Naive thymus-derived CD4-positive, alpha-beta T cell (primary cell): ENCODE results near the gene RPS19. TPM values are rescaled to one million over a fixed set of nuclear protein-coding genes. Genes with fewer than 3 reads are reported as not detected.
A peak's percentile ranks its signal among the peaks of the same experiment; 100 is the strongest.

Experiments
- ATAC-seq: fragments of 150-1000 bp; cut with Tn5 transposase; 2 replicates; pipeline ENCODE4 v1.10.0; 2021; ENCODE audit warnings: mild to moderate bottlenecking, moderate library complexity
- CTCF ChIA-PET: fragments of 350-600 bp; sonication (Branson Sonifier 250); formaldehyde crosslinking; loops from one replicate; lab custom pipeline; 2021; ENCODE audit warnings: antibody characterized with exemption; lab: Charles Lee
- POLR2A ChIA-PET: fragments of 350-600 bp; sonication (Branson Sonifier 250); formaldehyde crosslinking; loops from one replicate; lab custom pipeline; 2021; ENCODE audit warnings: antibody characterized with exemption, inconsistent platforms; lab: Charles Lee
- DNase-seq, 9 donors: peaks; one replicate each; pipeline versions ENCODE4 v3.0.0 to v3.0.0-alpha.2; 2020 to 2022; ENCODE audit warnings: mixed read lengths in 1 of 9
- H3K27ac ChIP-seq: one replicate; pipeline ENCODE4 v1.7.0; 2013; ENCODE audit warnings: mild to moderate bottlenecking, low read depth, low read length, moderate library complexity
- H3K27me3 ChIP-seq, 2 donors: one replicate each; pipeline ENCODE4 v1.7.0; 2013; ENCODE audit warnings: low read length in 2 of 2, mild to moderate bottlenecking in 2 of 2, moderate library complexity in 2 of 2; ENCODE audit not compliant: control insufficient read depth in 2 of 2, insufficient read depth in 2 of 2
- H3K36me3 ChIP-seq, 3 experiments: 1 replicate in 2 of 3; 2 replicates in 1 of 3; pipeline ENCODE4 v1.7.0; 2013; ENCODE audit warnings: low read length in 3 of 3, mild to moderate bottlenecking in 3 of 3, moderate library complexity in 1 of 3; ENCODE audit not compliant: insufficient read depth in 3 of 3, control insufficient read depth in 2 of 3
- H3K4me1 ChIP-seq, 2 donors: one replicate each; pipeline ENCODE4 v1.7.0; 2013; ENCODE audit warnings: low read length in 2 of 2, mild to moderate bottlenecking in 2 of 2, moderate library complexity in 1 of 2; ENCODE audit not compliant: control insufficient read depth in 2 of 2, insufficient read depth in 2 of 2
- H3K4me3 ChIP-seq: 2 replicates; pipeline ENCODE4 v1.7.0; 2013; ENCODE audit warnings: mild to moderate bottlenecking, low read length
- H3K9me3 ChIP-seq, 3 experiments: 1 replicate in 2 of 3; 2 replicates in 1 of 3; pipeline ENCODE4 v1.7.0; 2013; ENCODE audit warnings: low read length in 3 of 3; ENCODE audit not compliant: control insufficient read depth in 2 of 3
- H3K27ac Mint-ChIP-seq, 9 donors: one replicate each; pipeline ENCODE4 v1.8.0; 2020 to 2022; ENCODE audit warnings: mixed read lengths in 9 of 9, mild to moderate bottlenecking in 8 of 9, moderate library complexity in 5 of 9, inconsistent platforms in 2 of 9
- H3K27me3 Mint-ChIP-seq, 5 donors: one replicate each; pipeline ENCODE4 v1.8.0; 2021 to 2022; ENCODE audit warnings: mixed read lengths in 5 of 5, mild to moderate bottlenecking in 1 of 5
- H3K36me3 Mint-ChIP-seq, 5 donors: one replicate each; pipeline ENCODE4 v1.8.0; 2020 to 2022; ENCODE audit warnings: mixed read lengths in 5 of 5, mild to moderate bottlenecking in 3 of 5, inconsistent platforms in 1 of 5
- H3K4me1 Mint-ChIP-seq, 7 donors: one replicate each; pipeline ENCODE4 v1.8.0; 2020 to 2022; ENCODE audit warnings: mixed read lengths in 7 of 7, mild to moderate bottlenecking in 3 of 7, inconsistent platforms in 1 of 7
- H3K4me3 Mint-ChIP-seq, 10 donors: one replicate each; pipeline ENCODE4 v1.8.0; 2020 to 2022; ENCODE audit warnings: mild to moderate bottlenecking in 10 of 10, mixed read lengths in 10 of 10, moderate library complexity in 6 of 10, inconsistent platforms in 2 of 10
- H3K9me3 Mint-ChIP-seq, 11 donors: one replicate each; pipeline ENCODE4 v1.8.0; 2020 to 2022; ENCODE audit warnings: mixed read lengths in 11 of 11, mild to moderate bottlenecking in 4 of 11, inconsistent platforms in 1 of 11, moderate library complexity in 1 of 11
- intact Hi-C, 2 donors: fragments of 100-400 bp; cut with micrococcal nuclease; formaldehyde crosslinking; loops; one replicate each; pipeline ENCODE4 v1.15.1; 2023
- polyA plus RNA-seq, 2 donors: library from polyadenylated mRNA; unstranded; fragments of 300-500 nt; fragmentation: Illumina TruSeq; gene quantifications; one replicate each; pipeline ENCODE4 v1.2.3, GENCODE V29; 2021
- total RNA-seq, 6 experiments: library from RNA in 5 of 6; stranded (reverse) in 5 of 6; gene quantifications; 1 replicate in 5 of 6; 2 replicates in 1 of 6; pipeline ENCODE4 v1.2.3 and lab custom pipeline; 2021 to 2026

Gene RPS19
- total and polyA plus RNA-seq, 7 experiments from 2014 or later: 2,739 to 7,822 (median 3,541) TPM

GRCh38 chr19:41910240-41910991 is 50.4 kb downstream of the RPS19 start:
- ATAC-seq (peak; percentile 10), DNase-seq (peak in 2 of 9 donors; percentile 40 to 45)
- peak overlapping the region in 5 of 10 donors; percentile 8 to 49 (median 22) for H3K4me3 Mint-ChIP-seq
- Histone ChIP-seq H3K4me3 (no peak overlapping the region), H3K27me3 (peaks cover 0 to 12% of the 10 kb centered on the region in 2 donors), H3K4me1 (peaks cover 12 to 38% of the 10 kb centered on the region in 2 donors), H3K9me3 (no peaks in the 10 kb centered on the region), H3K27ac (peak overlapping the region; percentile 10), H3K36me3 (peaks cover 13 to 34% (median 13%) of the 10 kb centered on the region in 3 experiments)
- peaks cover 28 to 56% (median 44%) of the 10 kb centered on the region in 7 donors for H3K4me1 Mint-ChIP-seq
- H3K27me3 Mint-ChIP-seq: peaks cover 0 to 28% (median 0%) of the 10 kb centered on the region in 5 donors
- ChIA-PET CTCF (interaction anchor here (0.9 to 1.3 kb wide), 5 partner anchors 15 to 37 kb away, joined by 3 to 4 read pairs (median 3); no protein-coding TSS in a partner anchor), POLR2A (interaction anchor here (0.9 to 15.6 kb wide), 9 partner anchors 9 to 50 kb away, joined by 3 to 348 read pairs (median 6); partner anchors contain the start of genes ARHGEF1, ERFL and RPS19)
- H3K9me3 Mint-ChIP-seq: peaks cover 0 to 6% (median 0%) of the 10 kb centered on the region in 11 donors
- intact Hi-C loops: loop anchor here in 1 of 2 donors (2.0 kb wide), 1 partner anchor 38 kb away; no protein-coding TSS in a partner anchor
- peak overlapping the region; percentile 26 to 87 (median 78) for H3K27ac Mint-ChIP-seq
- peaks cover 0 to 37% (median 10%) of the 10 kb centered on the region in 5 donors for H3K36me3 Mint-ChIP-seq

- Histone ChIP-seq H3K27me3 (peaks cover 0 to 18% of the 10 kb centered on the region in 2 donors), H3K36me3 (peaks cover 5 to 25% (median 7%) of the 10 kb centered on the region in 3 experiments), H3K4me3 (no peak overlapping the region), H3K27ac (no peak overlapping the region), H3K9me3 (no peaks in the 10 kb centered on the region), H3K4me1 (peaks cover 18 to 45% of the 10 kb centered on the region in 2 donors)
- Mint-ChIP-seq H3K4me1 (peaks cover 22 to 50% (median 37%) of the 10 kb centered on the region in 7 donors), H3K4me3 (peak overlapping the region in 8 of 10 donors; percentile 4 to 72 (median 42)), H3K9me3 (peaks cover 0 to 5% (median 0%) of the 10 kb centered on the region in 11 donors), H3K36me3 (peaks cover 0 to 31% (median 4%) of the 10 kb centered on the region in 5 donors), H3K27ac (peak overlapping the region; percentile 62 to 87 (median 78)), H3K27me3 (peaks cover 0 to 28% (median 0%) of the 10 kb centered on the region in 5 donors)
- intact Hi-C loops: loop anchor here in 1 of 2 donors (1.0 to 2.0 kb wide), 2 partner anchors 24 to 38 kb away; no protein-coding TSS in a partner anchor
- ATAC-seq: peak; percentile 31
- POLR2A ChIA-PET: interaction anchor here (0.7 to 15.6 kb wide), 19 partner anchors 8 to 51 kb away, joined by 3 to 348 read pairs (median 4); partner anchors contain the start of genes ARHGEF1 and RPS19
- peak in 1 of 9 donors; percentile 32 for DNase-seq
- CTCF ChIA-PET: interaction anchor here (0.5 to 1.3 kb wide), 6 partner anchors 10 to 38 kb away, joined by 3 to 4 read pairs (median 3); no protein-coding TSS in a partner anchor
Observed at GRCh38 chr19:41910992-41911888, 51.2 kb downstream of the RPS19 start.

DNA sequence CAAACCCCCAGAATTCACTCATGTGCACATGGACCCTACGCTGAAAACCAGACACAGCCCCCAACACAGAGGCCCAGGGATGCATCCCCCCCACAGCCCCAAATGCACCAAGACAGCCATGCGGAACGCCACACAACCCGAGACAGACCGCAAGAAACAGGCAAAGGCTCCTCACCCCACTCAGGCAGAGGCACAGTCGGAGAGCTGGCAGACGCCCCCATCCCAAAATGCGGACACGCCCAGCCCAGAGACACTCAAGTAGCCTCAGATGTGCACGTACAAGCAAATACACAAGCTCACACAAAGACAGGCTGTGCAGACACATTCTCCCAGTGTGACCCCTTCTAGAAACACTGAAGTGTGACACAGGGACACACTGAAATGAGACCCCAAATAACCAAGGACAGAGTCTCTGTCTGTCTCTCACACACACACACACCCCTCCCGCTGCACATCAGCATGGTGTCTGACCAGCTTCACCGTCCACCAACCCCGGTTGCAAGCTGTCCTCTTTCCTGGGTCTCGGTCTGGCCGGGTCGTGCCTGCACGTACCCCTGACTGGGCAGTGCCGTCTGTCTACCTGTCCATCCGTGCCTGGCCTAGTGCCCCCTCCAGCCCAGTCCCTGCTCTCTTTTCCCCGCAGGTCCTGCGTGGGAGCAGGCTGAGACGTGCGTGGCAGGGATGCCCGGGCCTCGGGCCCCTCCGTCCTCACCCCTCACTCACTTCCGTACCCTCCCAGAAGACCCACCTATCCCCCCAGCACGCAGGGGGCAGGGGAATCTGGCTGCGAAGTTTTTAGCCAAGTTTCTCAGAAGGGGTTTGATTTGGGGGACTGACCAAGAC is 52.1 kb downstream of the RPS19 start:
- Histone ChIP-seq H3K27ac (no peak overlapping the region), H3K36me3 (peaks cover 0 to 17% (median 0%) of the 10 kb centered on the region in 3 experiments), H3K4me3 (no peak overlapping the region), H3K4me1 (peaks cover 20 to 53% of the 10 kb centered on the region in 2 donors), H3K9me3 (no peaks in the 10 kb centered on the region), H3K27me3 (peaks cover 0 to 23% of the 10 kb centered on the region in 2 donors)
- Mint-ChIP-seq H3K4me1 (peaks cover 15 to 45% (median 32%) of the 10 kb centered on the region in 7 donors), H3K36me3 (peaks cover 0 to 27% (median 0%) of the 10 kb centered on the region in 5 donors), H3K9me3 (peaks cover 0 to 5% (median 0%) of the 10 kb centered on the region in 11 donors), H3K27ac (peak overlapping the region; percentile 62 to 87 (median 78)), H3K27me3 (peaks cover 0 to 28% (median 0%) of the 10 kb centered on the region in 5 donors), H3K4me3 (peak overlapping the region in 8 of 10 donors; percentile 4 to 72 (median 42))
- intact Hi-C loops: loop anchor here (1.0 to 2.0 kb wide), 3 partner anchors 15 to 39 kb away; no protein-coding TSS in a partner anchor
- ATAC-seq (no peak), DNase-seq (peak in 4 of 9 donors; percentile 34 to 49 (median 38))
- ChIA-PET CTCF (interaction anchor here (1.3 kb wide), 1 partner anchor 39 kb away, joined by 4 read pairs; no protein-coding TSS in a partner anchor), POLR2A (interaction anchor here (0.7 to 15.6 kb wide), 20 partner anchors 8 to 52 kb away, joined by 3 to 348 read pairs (median 4); partner anchors contain the start of genes ARHGEF1 and RPS19)

- peaks cover 0 to 5% (median 0%) of the 10 kb centered on the region in 11 donors for H3K9me3 Mint-ChIP-seq
- Histone ChIP-seq H3K9me3 (no peaks in the 10 kb centered on the region), H3K36me3 (peaks cover 0 to 11% (median 0%) of the 10 kb centered on the region in 3 experiments), H3K4me3 (no peak overlapping the region), H3K27ac (no peak overlapping the region), H3K27me3 (peaks cover 0 to 23% of the 10 kb centered on the region in 2 donors), H3K4me1 (peaks cover 20 to 53% of the 10 kb centered on the region in 2 donors)
- CTCF ChIA-PET: no interaction called here
- intact Hi-C loops: loop anchor here in 1 of 2 donors (2.0 kb wide), 1 partner anchor 14 kb away; no protein-coding TSS in a partner anchor
- H3K27ac Mint-ChIP-seq: peak overlapping the region in 4 of 9 donors; percentile 35 to 87 (median 78)
- H3K27me3 Mint-ChIP-seq: peaks cover 0 to 28% (median 0%) of the 10 kb centered on the region in 5 donors
- peaks cover 15 to 43% (median 31%) of the 10 kb centered on the region in 7 donors for H3K4me1 Mint-ChIP-seq
- H3K4me3 Mint-ChIP-seq: peak overlapping the region in 6 of 10 donors; percentile 37 to 71 (median 51)
- DNase-seq (peak in 3 of 9 donors; percentile 39 to 46 (median 45)), ATAC-seq (peak; percentile 32)
- POLR2A ChIA-PET: interaction anchor here (1.0 to 15.6 kb wide), 6 partner anchors 9 to 53 kb away, joined by 3 to 348 read pairs (median 9); partner anchors contain the start of genes ARHGEF1 and RPS19
- H3K36me3 Mint-ChIP-seq: peaks cover 0 to 23% (median 0%) of the 10 kb centered on the region in 5 donors
Observed at GRCh38 chr19:41912899-41913537, 53.0 kb downstream of the RPS19 start.
